Measurements from ENCODE around the gene PRDM10. TPM values are rescaled to one million over a fixed set of nuclear protein-coding genes. Genes with fewer than 3 reads are reported as not detected.
"Not testable (repeated sequence)": the region's sequence is repeated elsewhere in the genome, so short reads cannot be mapped to it uniquely, and the experiment has no call there.

PRDM10 gene
- total RNA-seq, 1 donor from 2014 or later = 7.9 TPM

GRCh38 chr11:130020323-130020722 lies 17.7 kb upstream of the PRDM10 start:
- no peak overlapping the region for H3K4me3 ChIP-seq (ENCODE audit: low read depth, low read length)
- no peak for TF ChIP-seq CTCF (conservative IDR thresholded peaks at IDR 0.05; ENCODE audit: low read depth, low read length)
- no peak for DNase-seq (ENCODE audit: low read depth)

- H3K4me3 ChIP-seq (ENCODE audit: low read depth, low read length); DNase-seq (ENCODE audit: low read depth): not testable (repeated sequence)
Measured at GRCh38 chr11:130015846-130016245, 13.2 kb upstream of the PRDM10 start.

GRCh38 chr11:130008326-130008725 lies 5.7 kb upstream of the PRDM10 start:
- TF ChIP-seq CTCF (conservative IDR thresholded peaks at IDR 0.05; ENCODE audit: low read depth, low read length) = no peak
- no peak overlapping the region for H3K4me3 ChIP-seq (ENCODE audit: low read depth, low read length)
- DNase-seq (ENCODE audit: low read depth) = no peak

GRCh38 chr11:130006929-130007328 lies 4.3 kb upstream of the PRDM10 start:
- no peak for TF ChIP-seq CTCF (conservative IDR thresholded peaks at IDR 0.05; ENCODE audit: low read depth, low read length)
- no peak overlapping the region for H3K4me3 ChIP-seq (ENCODE audit: low read depth, low read length)
- no peak for DNase-seq (ENCODE audit: low read depth)

GRCh38 chr11:130003717-130004001 lies 1.0 kb upstream of the PRDM10 start:
- peak overlapping the region; percentile 69 for H3K4me3 ChIP-seq (ENCODE audit: low read depth, low read length)
- peak; percentile 19 for TF ChIP-seq CTCF (conservative IDR thresholded peaks at IDR 0.05; ENCODE audit: low read depth, low read length)
- no peak for DNase-seq (ENCODE audit: low read depth)

GRCh38 chr11:130002846-130003716 lies 446 bp upstream of the PRDM10 start:
- H3K4me3 ChIP-seq (ENCODE audit: low read depth, low read length) = peak overlapping the region; percentile 69
- peak; percentile 96 for DNase-seq (ENCODE audit: low read depth)
- no peak for TF ChIP-seq CTCF (conservative IDR thresholded peaks at IDR 0.05; ENCODE audit: low read depth, low read length)

- H3K4me3 ChIP-seq (ENCODE audit: low read depth, low read length) = peak overlapping the region; percentile 69
- TF ChIP-seq CTCF (conservative IDR thresholded peaks at IDR 0.05; ENCODE audit: low read depth, low read length) = no peak
- DNase-seq (ENCODE audit: low read depth) = no peak
Measured at GRCh38 chr11:130001461-130002351, 929 bp downstream of the PRDM10 start.

Data from epithelial cell of proximal tubule (primary cell).